ENCODE measurements around the gene PLP2.

- TF ChIP-seq, protein P1, sequence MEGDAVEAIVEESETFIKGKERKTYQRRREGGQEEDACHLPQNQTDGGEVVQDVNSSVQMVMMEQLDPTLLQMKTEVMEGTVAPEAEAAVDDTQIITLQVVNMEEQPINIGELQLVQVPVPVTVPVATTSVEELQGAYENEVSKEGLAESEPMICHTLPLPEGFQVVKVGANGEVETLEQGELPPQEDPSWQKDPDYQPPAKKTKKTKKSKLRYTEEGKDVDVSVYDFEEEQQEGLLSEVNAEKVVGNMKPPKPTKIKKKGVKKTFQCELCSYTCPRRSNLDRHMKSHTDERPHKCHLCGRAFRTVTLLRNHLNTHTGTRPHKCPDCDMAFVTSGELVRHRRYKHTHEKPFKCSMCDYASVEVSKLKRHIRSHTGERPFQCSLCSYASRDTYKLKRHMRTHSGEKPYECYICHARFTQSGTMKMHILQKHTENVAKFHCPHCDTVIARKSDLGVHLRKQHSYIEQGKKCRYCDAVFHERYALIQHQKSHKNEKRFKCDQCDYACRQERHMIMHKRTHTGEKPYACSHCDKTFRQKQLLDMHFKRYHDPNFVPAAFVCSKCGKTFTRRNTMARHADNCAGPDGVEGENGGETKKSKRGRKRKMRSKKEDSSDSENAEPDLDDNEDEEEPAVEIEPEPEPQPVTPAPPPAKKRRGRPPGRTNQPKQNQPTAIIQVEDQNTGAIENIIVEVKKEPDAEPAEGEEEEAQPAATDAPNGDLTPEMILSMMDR (conservative IDR thresholded peaks at IDR 0.05; ENCODE audit: low read length) = no peak
- no peak for TF ChIP-seq EZH2phosphoT487 (IDR thresholded peaks at IDR 0.05; ENCODE audit: borderline replicate concordance)
Measured at GRCh38 chrX:49187028-49187394, 15.3 kb downstream of the PLP2 start.

All from Loucy (cell line).